ENCODE measurements around the gene TICRR.

TICRR gene

GRCh38 chr15:89630974-89631901 is 56.0 kb downstream of the TICRR start:
- DNase-seq (ENCODE audit: extremely low spot score), result peak; percentile 12
- POLR2A ChIA-PET, result no interaction called here
- TF ChIP-seq, protein P1, sequence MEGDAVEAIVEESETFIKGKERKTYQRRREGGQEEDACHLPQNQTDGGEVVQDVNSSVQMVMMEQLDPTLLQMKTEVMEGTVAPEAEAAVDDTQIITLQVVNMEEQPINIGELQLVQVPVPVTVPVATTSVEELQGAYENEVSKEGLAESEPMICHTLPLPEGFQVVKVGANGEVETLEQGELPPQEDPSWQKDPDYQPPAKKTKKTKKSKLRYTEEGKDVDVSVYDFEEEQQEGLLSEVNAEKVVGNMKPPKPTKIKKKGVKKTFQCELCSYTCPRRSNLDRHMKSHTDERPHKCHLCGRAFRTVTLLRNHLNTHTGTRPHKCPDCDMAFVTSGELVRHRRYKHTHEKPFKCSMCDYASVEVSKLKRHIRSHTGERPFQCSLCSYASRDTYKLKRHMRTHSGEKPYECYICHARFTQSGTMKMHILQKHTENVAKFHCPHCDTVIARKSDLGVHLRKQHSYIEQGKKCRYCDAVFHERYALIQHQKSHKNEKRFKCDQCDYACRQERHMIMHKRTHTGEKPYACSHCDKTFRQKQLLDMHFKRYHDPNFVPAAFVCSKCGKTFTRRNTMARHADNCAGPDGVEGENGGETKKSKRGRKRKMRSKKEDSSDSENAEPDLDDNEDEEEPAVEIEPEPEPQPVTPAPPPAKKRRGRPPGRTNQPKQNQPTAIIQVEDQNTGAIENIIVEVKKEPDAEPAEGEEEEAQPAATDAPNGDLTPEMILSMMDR (IDR thresholded peaks at IDR 0.05; ENCODE audit: control extremely low read depth, extremely low read depth, low read depth, missing control alignments), result no peak
- CTCF ChIA-PET, result no interaction called here

DNA sequence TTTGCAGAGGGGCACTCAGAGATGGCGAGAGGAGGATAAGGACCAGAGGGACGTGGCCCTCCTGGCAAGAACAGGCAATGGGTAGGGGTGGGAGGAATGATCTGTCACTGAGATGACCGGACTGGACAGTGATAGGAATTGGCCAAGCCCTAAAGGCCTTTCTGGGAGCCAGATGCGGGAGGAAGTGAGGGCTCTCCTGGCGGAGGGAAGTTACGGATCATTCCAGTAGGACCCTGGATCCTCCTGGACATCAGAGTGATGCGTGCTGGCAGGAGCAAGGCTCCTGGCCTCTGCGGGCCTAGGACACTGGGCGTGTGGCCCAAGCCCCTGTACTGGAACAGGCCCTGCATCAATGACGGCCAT is 56.6 kb downstream of the TICRR start:
- ChIA-PET POLR2A (no interaction called here), CTCF (interaction anchor here (2.6 kb wide), 1 partner anchor 14 kb away, joined by 7 read pairs; no protein-coding TSS in a partner anchor)
- TF ChIP-seq, protein P1 (IDR thresholded peaks at IDR 0.05; ENCODE audit: control extremely low read depth, extremely low read depth, low read depth, missing control alignments), result no peak
- peak; percentile 13 for DNase-seq (ENCODE audit: extremely low spot score)

GRCh38 chr15:89632563-89633430 is 57.5 kb downstream of the TICRR start:
- ChIA-PET POLR2A (no interaction called here), CTCF (interaction anchor here (2.6 kb wide), 1 partner anchor 13 kb away, joined by 7 read pairs; no protein-coding TSS in a partner anchor)
- no peak for DNase-seq (ENCODE audit: extremely low spot score)
- TF ChIP-seq, protein P1 (IDR thresholded peaks at IDR 0.05; ENCODE audit: control extremely low read depth, extremely low read depth, low read depth, missing control alignments), result no peak

GRCh38 chr15:89633585-89633984 is 58.3 kb downstream of the TICRR start:
- no peak for DNase-seq (ENCODE audit: extremely low spot score)
- TF ChIP-seq, protein P1 (IDR thresholded peaks at IDR 0.05; ENCODE audit: control extremely low read depth, extremely low read depth, low read depth, missing control alignments), result no peak
- ChIA-PET CTCF (interaction anchor here (2.6 kb wide), 1 partner anchor 12 kb away, joined by 7 read pairs; no protein-coding TSS in a partner anchor), POLR2A (no interaction called here)

- no peak for DNase-seq (ENCODE audit: extremely low spot score)
- TF ChIP-seq, protein P1 (IDR thresholded peaks at IDR 0.05; ENCODE audit: control extremely low read depth, extremely low read depth, low read depth, missing control alignments), result no peak
- ChIA-PET CTCF (no interaction called here), POLR2A (no interaction called here)
These were observed 65.0 kb downstream of the TICRR start for GRCh38 chr15:89640245-89640644.

- ChIA-PET CTCF (interaction anchor here (0.7 to 1.2 kb wide), 2 partner anchors 31 to 99 kb away, joined by 3 to 4 read pairs; no protein-coding TSS in a partner anchor), POLR2A (no interaction called here)
- DNase-seq (ENCODE audit: extremely low spot score), result no peak
- TF ChIP-seq, protein P1 (IDR thresholded peaks at IDR 0.05; ENCODE audit: control extremely low read depth, extremely low read depth, low read depth, missing control alignments), result no peak
These were observed 65.8 kb downstream of the TICRR start for GRCh38 chr15:89641053-89641452.

All from GM10248 (cell line).